GM18907 (cell line): ENCODE results near the gene C16orf92.

Source experiments
- ATAC-seq: cut with Tn5 transposase; IDR thresholded peaks from one replicate; pipeline ENCODE4 v1.9.1; 2021; ENCODE audit warnings: mild to moderate bottlenecking, moderate library complexity; ENCODE audit not compliant: unreplicated experiment

Gene C16orf92, protein sequence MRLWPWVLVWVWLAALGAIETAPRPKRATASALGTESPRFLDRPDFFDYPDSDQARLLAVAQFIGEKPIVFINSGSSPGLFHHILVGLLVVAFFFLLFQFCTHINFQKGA

GRCh38 chr16:30022887-30023286 is at the start of gene C16orf92:
TSS of gene C16orf92 (plus strand) at chr16:30023198. CDS start at chr16:30023341, 143 bp downstream.
- ATAC-seq = no peak

- peak; percentile 83 for ATAC-seq
Observed at GRCh38 chr16:29973384-29974246, 49.4 kb upstream of the C16orf92 start, which contains the start of gene TAOK2. TSS of gene TAOK2 (plus strand) at chr16:29973868. CDS start at chr16:29977773, 3,905 bp downstream.

DNA sequence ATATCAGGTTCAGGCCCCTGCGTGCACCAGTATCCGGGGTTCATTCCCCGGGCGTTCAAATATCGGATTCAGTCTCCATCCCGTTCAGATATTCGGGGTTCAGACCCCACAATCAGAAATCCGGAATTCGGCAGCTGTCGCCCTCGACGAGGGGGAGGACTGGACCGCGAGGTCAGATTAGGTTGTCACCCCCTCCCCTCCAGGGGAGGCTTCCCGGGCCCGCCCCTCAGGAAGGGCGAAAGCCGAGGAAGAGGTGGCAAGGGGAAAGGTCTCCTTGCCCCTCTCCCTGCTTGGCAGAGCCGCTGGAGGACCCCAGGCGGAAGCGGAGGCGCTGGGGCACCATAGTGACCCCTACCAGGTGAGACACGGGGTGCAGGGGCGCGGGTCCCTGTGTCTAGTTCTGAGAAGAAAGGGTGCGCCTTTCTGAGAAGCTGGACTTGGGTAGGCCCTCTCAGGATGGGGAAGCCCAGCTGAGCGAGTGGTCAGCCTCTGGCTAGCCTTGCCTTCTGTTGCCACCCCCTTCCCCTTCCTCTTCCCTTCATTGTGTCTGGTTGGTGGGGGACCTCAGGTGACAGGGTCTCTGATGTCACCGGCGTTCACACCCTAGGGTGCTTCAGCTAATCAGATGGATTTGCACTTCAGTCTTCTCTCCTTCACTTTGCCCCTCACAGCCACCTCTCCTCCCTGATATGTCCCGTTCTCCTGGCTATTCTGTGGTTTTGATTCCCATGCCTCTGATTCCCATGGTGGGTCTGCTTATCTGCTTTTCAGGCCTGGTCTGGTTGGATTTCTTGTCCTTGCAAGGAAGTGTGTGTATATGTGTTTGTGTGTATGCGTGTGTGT is 48.5 kb upstream of the C16orf92 start:
- ATAC-seq = peak; percentile 3

DNA sequence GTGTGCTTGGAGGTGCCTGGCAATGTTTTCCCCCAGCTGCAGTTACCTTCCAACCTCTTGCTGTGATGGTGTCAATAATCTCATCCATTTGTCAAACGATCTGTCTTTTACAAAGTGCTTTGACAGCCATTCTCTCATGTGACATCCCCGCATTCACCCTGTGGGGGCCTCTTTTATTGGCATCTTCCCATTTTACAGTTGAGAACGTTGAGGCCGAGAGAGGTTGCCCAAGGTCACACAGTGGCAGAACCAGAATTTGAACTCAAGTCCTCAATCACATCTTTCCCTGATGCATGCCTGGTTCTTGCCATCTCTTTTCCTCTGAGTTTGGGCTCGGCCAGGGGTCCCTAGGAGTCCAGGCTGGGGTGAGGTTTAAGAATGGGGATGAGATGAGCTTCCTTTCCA is 47.9 kb upstream of the C16orf92 start:
- ATAC-seq = no peak

- ATAC-seq = no peak
Observed at GRCh38 chr16:29975811-29976511, 47.0 kb upstream of the C16orf92 start.

- no peak for ATAC-seq
Observed at GRCh38 chr16:29977063-29977825, 45.8 kb upstream of the C16orf92 start.

- ATAC-seq = no peak
Observed at GRCh38 chr16:29978081-29978480, 44.9 kb upstream of the C16orf92 start.

DNA sequence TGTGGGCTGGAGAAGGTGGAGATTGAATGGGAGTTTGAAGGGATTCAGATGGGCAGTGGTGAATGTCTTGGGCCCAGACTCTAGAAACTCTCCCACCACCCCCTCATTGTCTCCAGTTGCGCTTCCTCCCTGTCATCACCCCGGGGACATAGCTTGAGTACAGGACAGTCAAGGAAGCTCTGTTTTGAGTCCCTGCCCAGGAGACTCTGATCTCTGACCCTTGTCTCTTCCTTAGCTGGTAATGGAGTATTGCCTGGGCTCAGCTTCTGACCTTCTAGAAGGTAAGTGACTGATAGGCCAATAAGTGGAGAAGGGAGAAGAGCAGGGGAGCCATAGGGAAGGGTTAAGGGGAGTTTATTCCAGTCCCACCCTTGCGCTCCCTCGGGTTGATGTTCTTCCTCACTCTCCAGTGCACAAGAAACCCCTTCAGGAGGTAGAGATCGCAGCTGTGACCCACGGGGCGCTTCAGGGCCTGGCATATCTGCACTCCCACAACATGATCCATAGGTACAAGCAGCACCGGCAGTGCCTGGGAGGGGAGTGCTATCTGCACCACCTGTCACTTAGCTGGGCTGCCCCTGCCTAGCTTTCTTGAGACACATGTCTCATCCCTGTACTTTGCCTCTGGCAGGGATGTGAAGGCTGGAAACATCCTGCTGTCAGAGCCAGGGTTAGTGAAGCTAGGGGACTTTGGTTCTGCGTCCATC is 44.3 kb upstream of the C16orf92 start:
- ATAC-seq = no peak

GRCh38 chr16:29982560-29983419 is 40.2 kb upstream of the C16orf92 start:
- ATAC-seq = no peak

- ATAC-seq = no peak
Observed at GRCh38 chr16:29983420-29984136, 39.4 kb upstream of the C16orf92 start.

DNA sequence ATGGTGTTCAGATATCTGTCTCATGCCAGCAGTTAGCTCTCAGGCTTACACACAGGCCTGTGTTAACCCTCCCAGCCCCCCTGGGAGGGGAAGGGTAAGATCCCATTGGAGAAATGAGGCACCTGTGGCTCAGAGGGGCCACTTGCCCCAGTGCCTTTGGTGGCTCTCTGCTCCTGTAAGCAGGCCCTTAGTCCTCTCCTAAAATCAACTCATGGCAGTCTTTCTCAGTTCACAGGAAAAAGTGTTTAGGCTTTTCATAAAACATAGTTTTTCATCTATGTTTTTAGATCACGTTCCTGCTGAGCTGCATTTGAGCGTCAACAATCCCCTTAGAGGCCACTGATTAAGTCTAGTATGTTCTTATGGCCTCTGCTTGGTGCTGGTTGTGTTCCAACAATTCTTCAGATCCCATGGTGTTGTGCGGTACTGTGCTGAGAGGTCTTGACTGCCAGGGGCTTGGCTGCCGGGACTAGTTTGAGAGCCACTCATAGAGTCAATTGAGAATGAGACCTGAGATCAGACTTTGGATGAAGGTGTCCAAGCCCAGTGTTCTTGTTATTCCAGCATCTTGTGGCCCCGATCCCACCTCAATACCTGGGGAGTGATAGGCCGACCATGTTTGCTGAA is 38.7 kb upstream of the C16orf92 start:
- ATAC-seq = no peak

- ATAC-seq = no peak
Observed at GRCh38 chr16:29984764-29985147, 38.2 kb upstream of the C16orf92 start.

DNA sequence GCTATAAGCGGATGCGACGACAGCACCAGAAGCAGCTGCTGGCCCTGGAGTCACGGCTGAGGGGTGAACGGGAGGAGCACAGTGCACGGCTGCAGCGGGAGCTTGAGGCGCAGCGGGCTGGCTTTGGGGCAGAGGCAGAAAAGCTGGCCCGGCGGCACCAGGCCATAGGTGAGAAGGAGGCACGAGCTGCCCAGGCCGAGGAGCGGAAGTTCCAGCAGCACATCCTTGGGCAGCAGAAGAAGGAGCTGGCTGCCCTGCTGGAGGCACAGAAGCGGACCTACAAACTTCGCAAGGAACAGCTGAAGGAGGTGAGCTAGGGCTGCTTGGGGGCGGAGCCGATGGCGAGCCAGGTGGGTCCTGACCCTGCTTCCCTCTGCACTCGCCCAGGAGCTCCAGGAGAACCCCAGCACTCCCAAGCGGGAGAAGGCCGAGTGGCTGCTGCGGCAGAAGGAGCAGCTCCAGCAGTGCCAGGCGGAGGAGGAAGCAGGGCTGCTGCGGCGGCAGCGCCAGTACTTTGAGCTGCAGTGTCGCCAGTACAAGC is 37.7 kb upstream of the C16orf92 start:
- no peak for ATAC-seq

DNA sequence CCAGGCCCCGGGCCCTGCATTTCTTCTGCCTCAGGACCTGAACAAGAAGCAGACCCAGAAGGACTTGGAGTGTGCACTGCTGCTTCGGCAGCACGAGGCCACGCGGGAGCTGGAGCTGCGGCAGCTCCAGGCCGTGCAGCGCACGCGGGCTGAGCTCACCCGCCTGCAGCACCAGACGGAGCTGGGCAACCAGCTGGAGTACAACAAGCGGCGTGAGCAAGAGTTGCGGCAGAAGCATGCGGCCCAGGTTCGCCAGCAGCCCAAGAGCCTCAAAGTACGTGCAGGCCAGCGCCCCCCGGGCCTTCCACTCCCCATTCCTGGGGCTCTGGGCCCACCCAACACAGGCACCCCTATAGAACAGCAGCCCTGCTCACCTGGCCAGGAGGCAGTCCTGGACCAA is 36.8 kb upstream of the C16orf92 start:
- no peak for ATAC-seq

- no peak for ATAC-seq
Observed at GRCh38 chr16:29986931-29987330, 36.1 kb upstream of the C16orf92 start.

GRCh38 chr16:29987371-29988085 is 35.5 kb upstream of the C16orf92 start:
- no peak for ATAC-seq
